Esophagus muscularis mucosa (tissue), 4 donors: ENCODE results near the gene HAO1. TPM values are rescaled to one million over a fixed set of nuclear protein-coding genes. Genes with fewer than 3 reads are reported as not detected.

Source experiments
- DNase-seq: peaks from one replicate; pipeline ENCODE4 v3.0.0-alpha.2; 2017; ENCODE audit errors: extremely low spot score
- H3K27ac ChIP-seq, 4 donors: fragments of 200-600 bp; sonication (generic); replicated peaks in 1 of 4; 1 replicate in 3 of 4; 2 replicates in 1 of 4; pipeline ENCODE4 v1.5.1; 2016 to 2019; ENCODE audit warnings: mild to moderate bottlenecking in 1 of 4
- H3K27me3 ChIP-seq, 4 donors: fragments of 200-600 bp; sonication (generic); one replicate each; pipeline versions ENCODE4 v1.5.1 to v1.6.0; 2016 to 2019
- H3K36me3 ChIP-seq, 4 donors: fragments of 200-600 bp; sonication (generic); one replicate each; pipeline ENCODE4 v1.5.1; 2016 to 2019
- H3K4me1 ChIP-seq, 4 donors: fragments of 200-600 bp; sonication (generic); one replicate each; pipeline ENCODE4 v1.5.1; 2016 to 2019
- H3K4me3 ChIP-seq, 4 donors: fragments of 200-600 bp; sonication (generic); 1 replicate in 2 of 4; 2 replicates in 2 of 4; pipeline ENCODE4 v1.5.1; 2016 to 2019; ENCODE audit warnings: mild to moderate bottlenecking in 4 of 4, moderate library complexity in 1 of 4
- H3K9me3 ChIP-seq, 4 donors: fragments of 200-600 bp; sonication (generic); 1 replicate in 3 of 4; 2 replicates in 1 of 4; pipeline ENCODE4 v1.5.1; 2016 to 2019
- EP300 ChIP-seq: sonication (generic); formaldehyde crosslinking; IDR thresholded peaks from one replicate; pipeline ENCODE4 v1.6.1; 2017; ENCODE audit warnings: antibody characterized with exemption
- POLR2A ChIP-seq: fragments of 450-650 bp; IDR thresholded peaks from one replicate; pipeline ENCODE4 v1.6.1; 2017; ENCODE audit warnings: antibody characterized with exemption, moderate library complexity, mild to moderate bottlenecking, low read depth
- POLR2AphosphoS5 ChIP-seq, 2 donors: sonication (generic); formaldehyde crosslinking; IDR thresholded peaks; one replicate each; pipeline ENCODE4 v1.6.1; 2017; ENCODE audit warnings: antibody characterized with exemption in 2 of 2
- WGBS: methylation state at CpG from one replicate; pipeline ENCODE4 v1.1.5; 2018; 5-methylcytosine and 5-hydroxymethylcytosine counted together
- intact Hi-C: fragments of 100-400 bp; cut with DNase I; formaldehyde crosslinking; loops from one replicate; pipeline ENCODE4 v1.15.1; 2023
- total RNA-seq, 4 donors: library from RNA; depleted of rRNA; stranded (reverse); fragments of >200 nt; gene quantifications; one replicate each; pipeline versions ENCODE4 v1.1.0 to v1.2.1, GENCODE V29; 2016
- TF ChIP-seq, protein P1 (sequence below), 3 experiments: fragments of 200-600 bp in 2 of 3; fragments of 450-650 bp in 1 of 3; sonication (generic) in 2 of 3; IDR thresholded peaks; one replicate each; pipeline ENCODE4 v1.5.1; 2017 to 2019; ENCODE audit warnings: antibody characterized with exemption in 3 of 3, mild to moderate bottlenecking in 2 of 3, moderate library complexity in 1 of 3

Gene HAO1
- total RNA-seq, 4 donors from 2014 or later: not detected

DNA sequence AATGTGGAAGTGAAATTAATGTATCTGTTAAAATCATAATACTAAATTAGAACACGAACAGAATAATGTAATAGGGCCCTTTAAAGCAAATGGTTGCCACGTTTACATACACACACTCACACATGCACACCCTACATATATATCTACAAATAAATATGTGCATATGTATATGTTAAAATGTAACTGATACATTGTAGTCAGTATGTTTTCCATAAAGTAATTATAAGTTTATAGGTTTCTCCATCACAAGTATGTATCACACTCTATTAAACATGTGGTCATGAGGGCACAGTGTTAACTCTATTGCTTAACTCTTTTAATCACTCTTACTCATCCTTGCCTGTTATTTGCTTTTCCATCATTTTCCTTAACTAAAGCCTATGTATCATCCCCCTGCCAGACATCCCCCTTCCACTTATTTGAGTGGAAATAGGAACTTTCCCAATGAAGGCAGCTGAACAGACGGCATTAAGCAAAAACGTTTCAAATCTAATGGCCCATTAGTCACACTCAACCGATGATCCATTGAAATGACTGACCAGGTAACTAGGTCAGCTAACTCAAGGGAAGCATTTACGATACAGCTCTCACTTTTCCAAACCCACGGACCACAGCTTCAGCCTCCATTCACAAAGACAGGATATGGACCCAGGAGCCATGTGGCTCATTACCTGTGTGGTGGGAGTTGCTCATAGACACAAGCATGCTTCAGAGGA lies 89.3 kb downstream of the HAO1 start:
- Histone ChIP-seq H3K27ac (no peak overlapping the region), H3K9me3 (no peaks in the 10 kb centered on the region), H3K4me3 (no peak overlapping the region), H3K4me1 (no peaks in the 10 kb centered on the region), H3K36me3 (no peaks in the 10 kb centered on the region), H3K27me3 (no peaks in the 10 kb centered on the region)
- intact Hi-C loops: no loop called here
- WGBS: 84% methylated on average over 7 of the region's 7 CpGs
- TF ChIP-seq POLR2A: no peak
- no peak for TF ChIP-seq EP300
- TF ChIP-seq, protein P1, sequence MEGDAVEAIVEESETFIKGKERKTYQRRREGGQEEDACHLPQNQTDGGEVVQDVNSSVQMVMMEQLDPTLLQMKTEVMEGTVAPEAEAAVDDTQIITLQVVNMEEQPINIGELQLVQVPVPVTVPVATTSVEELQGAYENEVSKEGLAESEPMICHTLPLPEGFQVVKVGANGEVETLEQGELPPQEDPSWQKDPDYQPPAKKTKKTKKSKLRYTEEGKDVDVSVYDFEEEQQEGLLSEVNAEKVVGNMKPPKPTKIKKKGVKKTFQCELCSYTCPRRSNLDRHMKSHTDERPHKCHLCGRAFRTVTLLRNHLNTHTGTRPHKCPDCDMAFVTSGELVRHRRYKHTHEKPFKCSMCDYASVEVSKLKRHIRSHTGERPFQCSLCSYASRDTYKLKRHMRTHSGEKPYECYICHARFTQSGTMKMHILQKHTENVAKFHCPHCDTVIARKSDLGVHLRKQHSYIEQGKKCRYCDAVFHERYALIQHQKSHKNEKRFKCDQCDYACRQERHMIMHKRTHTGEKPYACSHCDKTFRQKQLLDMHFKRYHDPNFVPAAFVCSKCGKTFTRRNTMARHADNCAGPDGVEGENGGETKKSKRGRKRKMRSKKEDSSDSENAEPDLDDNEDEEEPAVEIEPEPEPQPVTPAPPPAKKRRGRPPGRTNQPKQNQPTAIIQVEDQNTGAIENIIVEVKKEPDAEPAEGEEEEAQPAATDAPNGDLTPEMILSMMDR (IDR thresholded peaks at IDR 0.05): no peak
- TF ChIP-seq POLR2AphosphoS5 (IDR thresholded peaks at IDR 0.05): no peak
- DNase-seq: no peak

DNA sequence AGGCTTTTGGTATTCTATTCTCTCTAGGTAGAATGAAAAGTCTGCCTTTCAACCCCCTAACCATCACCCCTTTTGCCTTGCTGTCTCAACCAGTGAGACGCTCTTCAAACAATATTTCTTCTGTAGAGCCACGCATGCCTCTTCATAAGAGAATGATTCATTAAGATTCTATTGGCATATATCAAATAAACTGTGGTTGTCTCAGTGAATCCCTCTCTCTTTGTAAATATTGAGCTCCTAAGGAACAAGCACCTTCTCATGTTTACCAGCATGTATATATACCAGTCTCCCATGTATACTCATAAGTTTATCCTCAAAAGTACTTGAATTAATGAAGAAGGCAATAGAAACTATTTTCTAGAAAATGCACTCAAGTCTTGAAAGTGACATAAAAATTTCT lies 90.6 kb downstream of the HAO1 start:
- no peaks in the 10 kb centered on the region for H3K9me3 ChIP-seq
- H3K4me1 ChIP-seq: no peaks in the 10 kb centered on the region
- no peak for DNase-seq
- no peaks in the 10 kb centered on the region for H3K36me3 ChIP-seq
- no peaks in the 10 kb centered on the region for H3K27me3 ChIP-seq
- no peak overlapping the region for H3K27ac ChIP-seq
- TF ChIP-seq POLR2AphosphoS5 (IDR thresholded peaks at IDR 0.05) (no peak), POLR2A (no peak), EP300 (no peak)
- TF ChIP-seq, protein P1 (IDR thresholded peaks at IDR 0.05): no peak
- intact Hi-C loops: no loop called here
- 89% methylated on average over 2 of the region's 2 CpGs for WGBS
- no peak overlapping the region for H3K4me3 ChIP-seq

DNA sequence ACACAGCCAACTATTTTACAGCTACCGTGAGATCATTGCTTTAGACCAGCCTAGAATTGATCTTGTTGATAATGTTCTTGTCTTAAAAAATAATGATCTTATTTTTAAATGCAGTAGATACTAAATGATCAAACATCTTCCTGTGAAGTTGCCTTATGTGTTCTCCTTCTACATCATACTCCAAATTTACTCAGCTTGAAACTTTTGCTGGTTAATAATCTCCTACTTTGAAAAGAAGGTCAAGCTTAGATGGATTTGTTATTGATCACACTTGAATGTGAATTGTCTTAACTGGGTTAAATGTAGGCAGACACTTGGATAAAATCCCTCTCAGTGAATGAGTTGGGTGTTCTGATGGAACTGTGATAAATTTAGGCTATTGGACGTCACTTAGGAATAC lies 91.9 kb downstream of the HAO1 start:
- no peak overlapping the region for H3K4me3 ChIP-seq
- intact Hi-C loops: no loop called here
- no peak for DNase-seq
- TF ChIP-seq POLR2A (no peak), EP300 (no peak), POLR2AphosphoS5 (IDR thresholded peaks at IDR 0.05) (no peak)
- TF ChIP-seq, protein P1 (IDR thresholded peaks at IDR 0.05): no peak
- peaks cover 0 to 6% (median 0%) of the 10 kb centered on the region in 4 donors for H3K4me1 ChIP-seq
- H3K27ac ChIP-seq: no peak overlapping the region
- no peaks in the 10 kb centered on the region for H3K9me3 ChIP-seq
- no peaks in the 10 kb centered on the region for H3K27me3 ChIP-seq
- H3K36me3 ChIP-seq: no peaks in the 10 kb centered on the region
- 92% methylated on average over 2 of the region's 2 CpGs for WGBS

DNA sequence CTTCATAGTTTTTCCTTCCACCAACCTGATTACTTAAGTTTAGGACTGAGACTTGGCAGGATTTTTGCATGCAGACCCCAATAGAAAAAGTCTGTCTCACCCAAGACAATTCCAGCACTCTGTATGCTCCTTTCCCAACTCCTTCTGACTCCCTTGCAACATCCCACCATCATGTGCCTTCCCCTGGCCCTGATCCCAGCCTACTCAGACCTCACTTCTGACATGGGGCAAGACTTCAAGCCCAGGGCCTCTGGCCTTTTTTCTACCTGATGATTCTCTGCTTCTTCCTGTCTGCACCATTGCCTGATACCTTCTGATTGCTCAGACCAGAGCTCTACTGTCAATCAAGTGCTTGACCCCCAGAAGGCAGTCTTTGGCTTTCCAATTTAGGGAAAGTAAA lies 96.6 kb downstream of the HAO1 start:
- TF ChIP-seq POLR2A: no peak
- peak; percentile 10 to 54 for TF ChIP-seq POLR2AphosphoS5 (IDR thresholded peaks at IDR 0.05)
- Histone ChIP-seq H3K27ac (no peak overlapping the region), H3K9me3 (no peaks in the 10 kb centered on the region), H3K4me1 (peaks cover 0 to 22% (median 12%) of the 10 kb centered on the region in 4 donors), H3K36me3 (no peaks in the 10 kb centered on the region), H3K4me3 (no peak overlapping the region), H3K27me3 (no peaks in the 10 kb centered on the region)
- intact Hi-C loops: no loop called here
- DNase-seq: no peak

DNA sequence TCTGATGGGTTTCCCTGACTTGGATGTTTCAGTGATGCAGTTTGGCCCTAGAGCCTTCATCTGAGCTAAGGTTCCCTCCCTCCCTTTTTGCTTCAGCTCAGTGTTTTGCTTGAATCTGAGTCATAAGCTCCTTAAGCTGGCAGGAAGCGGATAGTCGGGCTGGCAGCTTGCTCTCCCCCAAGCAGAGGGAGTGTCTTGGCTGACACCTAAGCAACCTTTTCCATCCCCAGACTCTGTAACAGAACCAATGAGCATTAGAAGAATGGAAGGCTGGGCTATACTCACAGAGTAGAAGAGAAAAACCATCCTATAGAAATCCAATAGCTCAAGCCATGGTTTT lies 98.3 kb downstream of the HAO1 start:
- Histone ChIP-seq H3K4me3 (no peak overlapping the region), H3K36me3 (no peaks in the 10 kb centered on the region), H3K9me3 (no peaks in the 10 kb centered on the region), H3K27me3 (no peaks in the 10 kb centered on the region), H3K4me1 (peaks cover 0 to 22% (median 12%) of the 10 kb centered on the region in 4 donors), H3K27ac (peak overlapping the region in 1 of 4 donors; percentile 57)
- WGBS: 11% methylated on average over 2 of the region's 2 CpGs
- no peak for DNase-seq
- intact Hi-C loops: no loop called here
- TF ChIP-seq, protein P1 (IDR thresholded peaks at IDR 0.05): no peak
- TF ChIP-seq POLR2AphosphoS5 (IDR thresholded peaks at IDR 0.05): peak in 1 of 2 donors; percentile 39
- no peak for TF ChIP-seq POLR2A
- no peak for TF ChIP-seq EP300
